GM18507 (cell line): ENCODE data around the gene BCL11A.

ENCODE experiments used
- DNase-seq: peaks from one replicate; pipeline ENCODE4 v3.0.0; 2011; ENCODE audit warnings: low read depth; ENCODE audit not compliant: insufficient read length; ENCODE audit errors: extremely low spot score
- FAIRE-seq: peaks from 2 replicates; lab custom pipeline; 2011; peaks lifted over from hg19 to GRCh38; lab: Jason Lieb, UNC

BCL11A gene

DNA sequence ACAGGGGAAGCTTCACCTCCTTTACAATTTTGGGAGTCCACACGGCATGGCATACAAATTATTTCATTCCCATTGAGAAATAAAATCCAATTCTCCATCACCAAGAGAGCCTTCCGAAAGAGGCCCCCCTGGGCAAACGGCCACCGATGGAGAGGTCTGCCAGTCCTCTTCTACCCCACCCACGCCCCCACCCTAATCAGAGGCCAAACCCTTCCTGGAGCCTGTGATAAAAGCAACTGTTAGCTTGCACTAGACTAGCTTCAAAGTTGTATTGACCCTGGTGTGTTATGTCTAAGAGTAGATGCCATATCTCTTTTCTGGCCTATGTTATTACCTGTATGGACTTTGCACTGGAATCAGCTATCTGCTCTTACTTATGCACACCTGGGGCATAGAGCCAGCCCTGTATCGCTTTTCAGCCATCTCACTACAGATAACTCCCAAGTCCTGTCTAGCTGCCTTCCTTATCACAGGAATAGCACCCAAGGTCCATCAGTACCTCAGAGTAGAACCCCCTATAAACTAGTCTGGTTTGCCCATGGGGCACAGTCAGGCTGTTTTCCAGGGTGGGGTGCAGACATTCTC lies 58.3 kb downstream of the BCL11A start:
- no peak for FAIRE-seq
- no peak for DNase-seq

- FAIRE-seq: no peak
Measured at GRCh38 chr2:60493804-60494387, 59.6 kb downstream of the BCL11A start.

DNA sequence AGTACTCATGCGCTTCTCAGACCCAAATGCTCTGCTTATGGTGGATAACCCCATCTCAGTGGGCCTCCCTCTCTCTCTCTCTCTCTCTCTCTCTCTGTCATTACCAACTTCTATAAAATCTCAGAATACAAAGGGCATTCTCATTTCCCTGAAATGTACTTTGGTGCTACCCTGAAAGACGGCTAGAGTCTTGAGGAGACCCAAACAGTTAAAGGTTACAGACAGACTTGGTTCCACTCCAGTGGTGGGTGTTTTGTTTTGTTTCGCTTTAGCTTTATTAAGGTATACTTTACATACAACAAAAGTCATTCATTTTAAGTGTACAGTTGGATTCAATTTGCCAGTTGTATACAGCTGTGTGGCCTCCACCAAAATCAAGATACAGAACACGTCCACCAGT lies 60.9 kb downstream of the BCL11A start:
- no peak for DNase-seq
- no peak for FAIRE-seq

More at GRCh38 chr2:60493804-60494387, 59.6 kb downstream of the BCL11A start:
- no peak for DNase-seq

GRCh38 chr2:60490848-60491247 lies 62.6 kb downstream of the BCL11A start:
- no peak for FAIRE-seq
- DNase-seq: no peak

GRCh38 chr2:60490441-60490840 lies 63.0 kb downstream of the BCL11A start:
- no peak for FAIRE-seq

DNA sequence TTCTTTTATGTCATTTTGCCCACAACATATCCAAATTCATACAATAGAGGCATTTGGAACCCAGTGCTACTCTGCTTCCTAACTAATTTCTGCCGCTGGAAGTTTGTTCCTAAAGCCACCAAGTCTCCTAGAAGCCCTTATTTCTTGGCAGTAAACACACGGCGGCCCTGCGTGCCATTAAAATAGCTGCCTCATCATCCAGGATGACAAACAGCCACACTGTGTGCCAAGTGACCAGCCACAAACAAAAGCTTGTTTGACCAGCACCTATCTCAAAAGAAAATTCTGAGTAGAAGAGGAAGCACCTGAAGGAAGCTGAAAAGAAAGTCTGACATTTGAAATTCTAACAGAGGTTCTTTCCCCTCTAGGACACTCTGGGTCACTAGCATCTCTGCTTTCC lies 64.2 kb downstream of the BCL11A start:
- FAIRE-seq: no peak
- DNase-seq: no peak

More at GRCh38 chr2:60490441-60490840, 63.0 kb downstream of the BCL11A start:
- DNase-seq: no peak

GRCh38 chr2:60488291-60488690 lies 65.2 kb downstream of the BCL11A start:
- FAIRE-seq: no peak
- DNase-seq: no peak

DNA sequence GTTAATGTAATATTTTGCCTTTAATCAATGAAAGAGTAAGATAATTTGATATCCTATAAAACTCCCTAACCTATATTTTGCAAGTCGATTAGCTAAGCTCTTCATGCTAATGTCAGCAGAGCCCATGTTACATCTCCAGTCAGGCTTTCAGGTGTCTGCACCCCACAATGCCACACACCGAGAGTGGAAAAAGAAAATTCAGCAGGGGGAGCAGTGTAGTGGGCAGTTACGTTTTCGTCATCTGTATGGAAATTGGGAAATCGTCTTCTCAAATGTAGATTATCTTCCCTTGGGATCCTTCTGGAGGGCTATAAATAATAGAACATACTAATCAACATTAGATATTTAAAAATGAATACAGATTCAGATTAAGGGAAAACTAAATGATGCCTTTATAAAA lies 66.3 kb downstream of the BCL11A start:
- no peak for FAIRE-seq
- DNase-seq: no peak

- FAIRE-seq (no peak), DNase-seq (no peak)
Measured at GRCh38 chr2:60486551-60486950, 66.9 kb downstream of the BCL11A start.

- no peak for DNase-seq
- no peak for FAIRE-seq
Measured at GRCh38 chr2:60486067-60486466, 67.4 kb downstream of the BCL11A start.

- DNase-seq (no peak), FAIRE-seq (no peak)
Measured at GRCh38 chr2:60485550-60485949, 67.9 kb downstream of the BCL11A start.

DNA sequence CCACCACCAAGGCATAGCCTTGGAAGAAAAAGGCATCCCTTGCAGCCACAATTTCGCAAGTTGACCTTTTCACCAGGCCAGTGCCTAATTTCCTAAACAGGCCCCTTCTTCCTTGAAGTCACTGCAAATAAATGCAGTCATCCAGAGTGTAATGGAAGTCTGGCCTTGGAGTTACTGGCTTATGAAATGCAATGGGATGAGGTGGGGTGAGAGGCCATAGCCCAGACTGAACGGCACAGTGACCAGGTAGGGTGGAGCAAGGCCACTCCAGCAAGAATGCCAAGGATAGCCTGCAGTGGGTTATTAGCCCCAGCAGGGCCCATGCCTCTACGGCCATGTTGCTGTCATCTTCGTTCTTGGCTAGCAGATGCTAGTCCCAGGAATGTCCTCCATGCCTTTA lies 68.4 kb downstream of the BCL11A start:
- FAIRE-seq: no peak
- DNase-seq: no peak

GRCh38 chr2:60484133-60484645 lies 69.3 kb downstream of the BCL11A start:
- no peak for FAIRE-seq
- no peak for DNase-seq

GRCh38 chr2:60483401-60483800 lies 70.1 kb downstream of the BCL11A start:
- DNase-seq: no peak
- FAIRE-seq: no peak

DNA sequence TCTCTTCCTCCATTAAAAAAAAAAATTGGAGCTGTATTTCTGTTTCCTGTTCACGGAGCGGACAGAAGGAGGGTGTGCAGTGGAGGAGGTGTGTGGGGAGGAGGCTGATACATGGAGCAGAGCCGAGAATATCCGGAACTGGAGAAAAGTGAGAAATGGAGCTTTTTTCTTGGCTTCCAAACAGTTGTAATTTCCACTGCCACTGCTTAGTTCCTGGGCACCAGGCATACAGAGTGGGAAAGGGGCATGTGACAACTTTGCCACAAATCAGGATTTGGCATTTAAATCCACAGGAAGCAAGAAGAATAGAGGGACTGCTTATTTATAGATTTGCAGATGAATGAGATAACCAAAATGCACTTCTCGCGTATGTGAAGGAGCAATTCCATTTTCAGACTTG lies 71.2 kb downstream of the BCL11A start:
- DNase-seq: no peak
- no peak for FAIRE-seq

DNA sequence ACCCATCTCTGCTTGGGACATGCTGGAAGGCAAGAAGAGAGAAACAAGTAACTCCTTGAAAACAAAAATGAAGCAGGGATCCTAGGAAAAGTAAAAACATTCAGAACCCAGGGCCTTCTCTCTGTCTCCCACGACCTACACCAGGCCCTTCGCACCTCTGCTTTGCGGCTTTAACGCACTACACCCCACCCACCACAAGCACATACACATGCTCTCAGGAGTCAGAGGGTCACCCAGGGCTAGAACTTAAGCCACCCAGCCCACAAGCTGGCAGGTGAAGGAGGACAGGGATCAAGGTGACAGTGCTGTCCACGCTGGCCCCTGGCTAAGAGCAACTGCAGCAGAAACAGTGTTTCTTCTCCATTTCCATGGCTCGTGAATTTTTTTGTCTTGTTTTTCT lies 72.2 kb downstream of the BCL11A start:
- no peak for FAIRE-seq
- no peak for DNase-seq

DNA sequence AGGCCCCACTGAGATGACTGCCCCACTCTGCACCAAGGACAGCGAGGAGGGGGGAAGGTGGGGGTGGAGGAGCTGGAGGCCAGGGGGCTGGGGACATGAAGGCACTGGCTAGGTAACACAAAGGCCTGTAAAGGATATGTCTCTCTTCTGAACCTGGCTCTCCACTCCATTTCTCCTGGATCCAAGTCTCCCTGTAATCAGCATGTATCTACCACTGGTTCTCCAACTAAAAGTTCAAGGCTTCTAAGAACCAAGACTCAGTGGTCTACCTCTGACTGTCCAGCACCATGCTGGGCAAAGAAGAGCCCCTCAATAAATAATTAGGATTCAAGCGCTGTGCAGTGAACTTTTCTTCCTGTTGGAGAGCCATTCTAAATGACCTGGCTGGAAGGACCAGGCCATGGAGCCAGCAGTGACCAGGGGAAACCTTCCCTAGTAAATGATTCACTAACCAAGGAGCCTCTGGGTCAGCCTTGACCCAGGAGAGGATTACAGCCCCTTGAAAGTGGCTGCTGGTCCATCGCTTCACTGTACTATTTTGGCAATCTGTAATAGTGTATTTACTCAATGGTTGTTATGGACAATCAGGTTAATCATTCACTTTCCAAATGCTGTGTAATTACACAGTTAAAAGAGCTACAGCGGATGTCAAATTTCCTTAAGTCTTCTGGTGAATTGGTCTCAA lies 73.2 kb downstream of the BCL11A start:
- DNase-seq (no peak), FAIRE-seq (no peak)

- DNase-seq (no peak), FAIRE-seq (no peak)
Measured at GRCh38 chr2:60479226-60480088, 74.0 kb downstream of the BCL11A start.

GRCh38 chr2:60478660-60479059 lies 74.8 kb downstream of the BCL11A start:
- DNase-seq: no peak
- no peak for FAIRE-seq
